ENCODE data around the gene CFAP74.

- TF ChIP-seq MBD2 (IDR thresholded peaks at IDR 0.05; ENCODE audit: borderline replicate concordance, low read depth): no peak
- TF ChIP-seq POLR2AphosphoS5 (IDR thresholded peaks at IDR 0.05; ENCODE audit: control insufficient read depth, insufficient read depth, low read depth, low read length): no peak
- no peak for TF ChIP-seq CTCF (IDR thresholded peaks at IDR 0.05 in 2 of 3, conservative IDR thresholded peaks at IDR 0.05 in 1 of 3; ENCODE audit: insufficient read depth in 2 of 3, low read depth in 1 of 3, low read length in 3 of 3)
- TF ChIP-seq DIDO1 (tag; IDR thresholded peaks at IDR 0.05; ENCODE audit: low read depth): no peak
- TF ChIP-seq JUND (IDR thresholded peaks at IDR 0.05; ENCODE audit: borderline replicate concordance, low read depth, low read length): no peak
- no peak for TF ChIP-seq JUND (tag; IDR thresholded peaks at IDR 0.05; ENCODE audit: borderline replicate concordance, low read depth, low read length)
- TF ChIP-seq ZBTB17 (CRISPR knock-in tag; IDR thresholded peaks at IDR 0.05): no peak
Observed at GRCh38 chr1:1929102-1929638, 74.4 kb downstream of the CFAP74 start.
